Rectal smooth muscle tissue (tissue), 1 donor: ENCODE measurements around the gene CLP1.

Source experiments
- H3K27ac ChIP-seq: one replicate; pipeline ENCODE4 v1.7.0; 2013; ENCODE audit warnings: low read depth, low read length, inconsistent platforms
- H3K27me3 ChIP-seq: one replicate; pipeline ENCODE4 v1.7.0; 2013; ENCODE audit warnings: low read length; ENCODE audit not compliant: control insufficient read depth, insufficient read depth
- H3K36me3 ChIP-seq: one replicate; pipeline ENCODE4 v1.7.0; 2013; ENCODE audit warnings: low read length; ENCODE audit not compliant: control insufficient read depth, insufficient read depth
- H3K4me1 ChIP-seq: one replicate; pipeline ENCODE4 v1.7.0; 2013; ENCODE audit warnings: low read length; ENCODE audit not compliant: control insufficient read depth, insufficient read depth
- H3K4me3 ChIP-seq: one replicate; pipeline ENCODE4 v1.7.0; 2013; ENCODE audit warnings: low read length
- H3K9ac ChIP-seq: one replicate; pipeline ENCODE4 v1.7.0; 2013; ENCODE audit warnings: low read length

Gene CLP1

DNA sequence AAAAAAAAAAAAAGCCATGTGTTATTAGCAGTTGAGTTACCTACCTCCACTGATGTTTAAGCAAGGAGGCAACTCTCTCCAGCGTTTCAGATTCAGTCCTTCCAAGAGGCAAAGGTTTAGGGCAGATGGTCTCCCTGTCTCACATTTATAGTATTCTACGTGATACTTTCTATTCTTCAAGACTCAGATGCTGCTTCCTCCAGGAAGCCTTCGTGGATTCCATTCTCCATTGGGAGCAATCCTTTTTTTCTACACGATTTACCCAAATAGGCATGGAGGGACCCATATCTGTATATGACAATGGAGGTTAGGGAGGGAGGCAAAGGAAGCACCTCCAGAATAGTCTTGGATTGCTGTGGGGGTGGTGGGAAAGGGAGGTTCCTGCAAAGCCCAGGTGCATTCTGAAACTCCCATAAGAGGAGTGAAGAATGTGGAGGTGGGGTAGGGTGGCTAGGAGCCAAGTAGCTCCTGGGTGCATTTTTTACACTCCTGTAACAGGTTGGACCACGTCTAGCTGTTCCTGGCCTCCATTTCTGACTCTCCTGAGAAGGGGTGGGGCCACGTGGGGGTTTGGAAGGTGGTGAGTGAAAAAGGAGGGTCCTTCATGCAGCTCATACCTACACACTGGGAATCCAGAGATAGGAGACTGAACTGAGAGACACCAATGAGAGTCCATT is 24.0 kb upstream of the CLP1 start:
- H3K4me3 ChIP-seq: no peak overlapping the region
- H3K27me3 ChIP-seq: peaks cover 5% of the 10 kb centered on the region
- no peak overlapping the region for H3K27ac ChIP-seq
- peaks cover 4% of the 10 kb centered on the region for H3K4me1 ChIP-seq
- H3K36me3 ChIP-seq: no peaks in the 10 kb centered on the region
- H3K9ac ChIP-seq: no peak overlapping the region

DNA sequence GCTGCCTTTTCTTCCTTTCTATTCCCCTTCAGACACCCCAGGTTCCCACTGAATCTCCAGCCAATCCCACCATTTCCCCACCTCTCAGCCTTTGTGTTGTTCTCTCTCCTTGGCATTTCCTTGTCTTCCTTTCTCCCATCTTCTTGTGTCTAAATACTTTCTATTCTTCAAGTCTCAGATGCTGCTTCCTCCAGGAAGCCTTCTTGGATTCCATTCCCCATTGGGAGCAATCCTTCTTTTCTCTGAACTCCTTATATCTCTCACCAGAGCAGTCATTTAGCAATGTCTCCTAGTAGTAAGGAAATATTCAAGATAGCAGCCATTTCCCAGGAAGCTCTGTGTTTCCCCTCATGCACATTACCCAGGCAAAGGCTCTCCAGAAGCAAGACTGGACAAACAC is 23.3 kb upstream of the CLP1 start:
- no peak overlapping the region for H3K9ac ChIP-seq
- no peaks in the 10 kb centered on the region for H3K36me3 ChIP-seq
- H3K4me1 ChIP-seq: peaks cover 4% of the 10 kb centered on the region
- no peak overlapping the region for H3K4me3 ChIP-seq
- H3K27ac ChIP-seq: no peak overlapping the region
- H3K27me3 ChIP-seq: peaks cover 5% of the 10 kb centered on the region

- Histone ChIP-seq H3K9ac (no peak overlapping the region), H3K4me3 (no peak overlapping the region), H3K27me3 (peaks cover 5% of the 10 kb centered on the region), H3K4me1 (peaks cover 4% of the 10 kb centered on the region), H3K36me3 (no peaks in the 10 kb centered on the region), H3K27ac (no peak overlapping the region)
These were observed 22.3 kb upstream of the CLP1 start for GRCh38 chr11:57635246-57635645.

- peak overlapping the region; percentile 84 for H3K4me3 ChIP-seq
- no peaks in the 10 kb centered on the region for H3K27me3 ChIP-seq
- H3K36me3 ChIP-seq: no peaks in the 10 kb centered on the region
- peak overlapping the region; percentile 48 for H3K27ac ChIP-seq
- H3K9ac ChIP-seq: no peak overlapping the region
- H3K4me1 ChIP-seq: peaks cover 8% of the 10 kb centered on the region
These were observed 19.9 kb upstream of the CLP1 start for GRCh38 chr11:57637626-57638004.

DNA sequence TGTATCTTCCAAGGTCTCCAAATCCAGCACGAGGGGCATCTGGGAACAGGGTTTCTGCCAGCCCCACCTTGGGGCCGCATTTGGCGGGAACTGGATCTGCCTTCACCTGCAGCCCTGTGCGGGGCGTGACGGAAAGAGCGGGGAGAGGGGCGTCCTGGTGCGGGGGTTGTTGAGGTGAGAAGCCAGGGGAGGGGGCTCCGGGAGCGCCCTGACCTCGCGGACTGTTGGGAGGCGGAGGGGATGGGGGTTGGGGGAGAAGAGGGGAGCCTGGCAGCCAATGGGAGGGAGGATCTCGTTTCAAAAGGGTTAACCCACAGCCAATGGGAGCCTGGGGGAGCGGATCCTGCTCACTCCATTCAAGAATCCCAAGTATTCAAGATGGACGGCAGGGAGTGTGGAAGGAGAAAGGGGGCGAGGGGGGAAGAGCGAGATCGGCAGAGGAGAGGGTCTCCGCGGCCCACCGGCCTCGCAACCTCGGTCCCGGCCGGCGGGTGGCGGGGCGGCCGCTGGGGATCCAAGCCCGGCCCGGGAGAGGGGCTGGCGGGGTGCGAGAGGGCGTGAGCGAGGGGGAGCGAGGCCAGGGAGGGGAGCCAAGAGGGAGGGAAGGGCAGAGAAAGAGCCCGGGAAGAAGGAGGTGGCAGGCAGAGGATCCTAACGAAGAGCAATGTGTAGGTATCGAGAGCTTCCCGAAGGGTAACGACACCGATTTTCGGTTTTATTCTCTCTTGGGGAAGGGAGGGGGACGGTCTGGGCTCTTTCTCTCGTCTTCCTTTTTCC is 19.4 kb upstream of the CLP1 start:
- Histone ChIP-seq H3K36me3 (no peaks in the 10 kb centered on the region), H3K27ac (peak overlapping the region; percentile 84), H3K27me3 (no peaks in the 10 kb centered on the region), H3K4me1 (peaks cover 8% of the 10 kb centered on the region), H3K9ac (peak overlapping the region; percentile 38), H3K4me3 (peak overlapping the region; percentile 84)

DNA sequence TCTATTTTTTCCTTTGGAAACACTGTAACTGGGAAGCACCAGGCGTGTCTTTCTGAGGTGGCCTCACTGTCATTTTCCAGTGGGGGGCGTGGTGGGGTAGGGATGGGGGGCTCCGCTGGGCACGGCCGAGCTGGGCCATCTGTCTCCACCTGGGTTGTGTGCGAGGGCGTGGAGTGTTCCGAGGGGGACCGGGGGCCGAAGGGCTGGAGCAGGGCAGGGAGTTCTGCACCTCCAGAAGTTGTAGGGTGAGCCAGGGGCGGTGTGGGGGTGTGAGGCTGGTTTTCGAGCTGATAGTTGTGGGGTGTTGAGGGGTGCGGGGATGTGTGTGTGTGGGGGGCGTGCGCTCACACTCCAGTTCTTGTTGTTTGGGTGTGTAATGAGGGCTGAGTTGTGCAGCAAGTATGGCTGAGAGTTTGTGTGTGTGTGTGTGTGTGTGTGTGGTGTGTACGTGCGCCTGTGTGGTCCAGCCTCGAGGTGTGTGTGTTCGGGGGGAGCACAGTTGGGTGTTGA is 18.7 kb upstream of the CLP1 start:
- no peaks in the 10 kb centered on the region for H3K36me3 ChIP-seq

DNA sequence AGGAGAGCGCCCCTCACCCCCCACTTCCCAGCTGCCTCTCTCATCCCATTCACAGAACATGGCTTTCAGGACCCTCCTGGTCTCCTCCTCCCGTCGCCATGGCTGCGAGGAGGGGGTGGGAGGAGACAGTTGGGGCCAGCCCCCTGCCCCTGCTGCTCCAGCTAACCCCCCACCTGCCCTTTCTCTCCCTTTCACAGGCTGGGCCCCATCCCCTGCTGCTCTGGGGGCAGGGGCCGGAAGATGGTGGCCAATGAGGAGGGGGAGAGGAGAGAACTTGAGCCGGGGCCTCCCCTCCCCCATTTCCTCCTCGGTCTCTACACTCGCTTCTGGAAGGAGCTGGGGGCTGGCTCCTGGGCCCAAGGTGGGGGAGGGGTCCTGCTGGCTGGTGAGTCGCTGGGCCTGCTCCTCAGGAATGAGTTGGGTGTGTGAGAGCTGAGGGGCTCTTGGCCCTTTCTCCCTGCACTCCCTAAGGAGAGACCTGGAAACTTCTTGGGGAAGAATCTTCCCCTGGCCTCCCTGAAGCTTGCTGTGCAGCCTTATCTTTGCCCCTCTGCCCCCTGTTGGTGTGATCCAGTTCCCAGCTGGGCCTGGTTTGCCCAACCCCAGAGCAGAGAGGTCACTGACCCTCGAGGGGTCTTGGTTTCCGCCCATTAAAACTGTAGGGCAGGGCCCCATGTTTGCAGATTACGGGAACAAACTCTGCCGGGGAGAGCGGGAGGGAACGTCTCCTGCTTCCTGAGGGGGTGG is 18.1 kb upstream of the CLP1 start:
- no peaks in the 10 kb centered on the region for H3K27me3 ChIP-seq
- H3K27ac ChIP-seq: no peak overlapping the region
- H3K4me3 ChIP-seq: peak overlapping the region; percentile 84
- H3K36me3 ChIP-seq: no peaks in the 10 kb centered on the region
- H3K9ac ChIP-seq: no peak overlapping the region
- H3K4me1 ChIP-seq: peaks cover 10% of the 10 kb centered on the region

More for the DNA sequence above, 18.7 kb upstream of the CLP1 start:
- Histone ChIP-seq H3K4me1 (peaks cover 8% of the 10 kb centered on the region), H3K27me3 (no peaks in the 10 kb centered on the region), H3K4me3 (peak overlapping the region; percentile 84), H3K27ac (peak overlapping the region; percentile 84), H3K9ac (peak overlapping the region; percentile 38)

GRCh38 chr11:57640068-57640800 is 17.3 kb upstream of the CLP1 start:
- Histone ChIP-seq H3K36me3 (no peaks in the 10 kb centered on the region), H3K27me3 (no peaks in the 10 kb centered on the region), H3K4me1 (peaks cover 12% of the 10 kb centered on the region), H3K9ac (no peak overlapping the region), H3K27ac (no peak overlapping the region), H3K4me3 (no peak overlapping the region)

DNA sequence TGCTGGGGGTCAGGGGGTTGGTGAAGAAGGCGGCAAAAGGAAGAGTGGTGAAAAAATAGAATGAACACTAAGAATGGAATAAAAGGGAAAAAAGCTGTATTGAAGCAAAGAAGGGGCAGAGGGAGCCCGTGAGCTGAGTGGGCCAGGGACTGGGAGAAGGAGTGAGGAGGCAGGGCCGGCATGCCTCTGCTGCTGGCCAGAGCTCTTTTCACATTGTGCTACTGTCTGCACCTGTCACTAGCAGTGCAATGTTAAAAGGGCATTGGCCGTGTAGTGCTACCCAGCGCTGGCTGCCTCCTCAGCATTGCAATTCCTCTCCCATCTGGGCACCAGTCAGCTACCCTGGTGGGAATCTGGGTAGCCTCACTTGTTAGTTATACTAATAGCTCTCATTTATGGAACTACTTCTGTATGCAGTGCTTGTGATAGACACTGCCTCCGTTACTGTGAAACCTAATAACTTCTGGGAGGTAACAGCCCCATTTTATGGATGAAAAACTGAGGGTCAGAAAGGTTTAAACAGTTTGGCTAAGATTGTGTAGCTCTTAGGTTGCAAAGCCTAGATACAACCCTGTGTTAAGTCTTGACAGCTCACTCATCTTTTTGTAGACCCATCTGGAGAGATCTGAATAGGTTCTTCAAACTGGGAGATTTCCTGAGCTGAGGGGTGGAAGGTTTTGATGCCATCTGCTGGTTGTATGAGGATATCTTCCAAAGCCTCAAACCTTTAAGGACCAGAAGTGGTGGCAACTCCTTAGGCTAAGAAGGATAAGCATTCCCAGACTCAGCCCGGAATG is 16.4 kb upstream of the CLP1 start:
- H3K4me3 ChIP-seq: no peak overlapping the region
- no peaks in the 10 kb centered on the region for H3K36me3 ChIP-seq
- no peak overlapping the region for H3K27ac ChIP-seq
- peaks cover 3% of the 10 kb centered on the region for H3K27me3 ChIP-seq
- no peak overlapping the region for H3K9ac ChIP-seq
- peaks cover 12% of the 10 kb centered on the region for H3K4me1 ChIP-seq

- H3K4me3 ChIP-seq: no peak overlapping the region
- peaks cover 28% of the 10 kb centered on the region for H3K27me3 ChIP-seq
- H3K36me3 ChIP-seq: no peaks in the 10 kb centered on the region
- H3K9ac ChIP-seq: no peak overlapping the region
- H3K27ac ChIP-seq: no peak overlapping the region
- peaks cover 8% of the 10 kb centered on the region for H3K4me1 ChIP-seq
These were observed 13.8 kb upstream of the CLP1 start for GRCh38 chr11:57643802-57644201.
